GM18867 (cell line): Measurements from ENCODE around the gene PELI3.

Experiments used
- ATAC-seq: cut with Tn5 transposase; IDR thresholded peaks from one replicate; pipeline ENCODE4 v1.9.1; 2021; ENCODE audit warnings: mild to moderate bottlenecking, moderate library complexity; ENCODE audit not compliant: unreplicated experiment

Gene PELI3

GRCh38 chr11:66473608-66474515 is 7.2 kb downstream of the PELI3 start:
- ATAC-seq = no peak

- ATAC-seq = no peak
Measured at GRCh38 chr11:66475349-66476172, 8.9 kb downstream of the PELI3 start.

GRCh38 chr11:66476173-66476840 is 9.6 kb downstream of the PELI3 start:
- ATAC-seq = no peak

- no peak for ATAC-seq
Measured at GRCh38 chr11:66476841-66477251, 10.1 kb downstream of the PELI3 start.

- no peak for ATAC-seq
Measured at GRCh38 chr11:66477263-66478201, 10.8 kb downstream of the PELI3 start.

- no peak for ATAC-seq
Measured at GRCh38 chr11:66478729-66479393, 12.2 kb downstream of the PELI3 start.

- no peak for ATAC-seq
Measured at GRCh38 chr11:66479394-66480116, 12.8 kb downstream of the PELI3 start.

- peak; percentile 86 for ATAC-seq
Measured at GRCh38 chr11:66480117-66480938, 13.6 kb downstream of the PELI3 start, which contains the start of gene DPP3. Gene DPP3, plus strand, starts transcription at chr11:66480434. Its CDS starts 1,767 bp downstream, at chr11:66482201.

- ATAC-seq = no peak
Measured at GRCh38 chr11:66484806-66485380, 18.2 kb downstream of the PELI3 start.

GRCh38 chr11:66488957-66489356 is 22.3 kb downstream of the PELI3 start:
- ATAC-seq = no peak

GRCh38 chr11:66489636-66490035 is 22.9 kb downstream of the PELI3 start:
- no peak for ATAC-seq

- no peak for ATAC-seq
Measured at GRCh38 chr11:66491315-66491935, 24.7 kb downstream of the PELI3 start.

- no peak for ATAC-seq
Measured at GRCh38 chr11:66492161-66492865, 25.6 kb downstream of the PELI3 start.

- no peak for ATAC-seq
Measured at GRCh38 chr11:66493130-66493529, 26.4 kb downstream of the PELI3 start.

- no peak for ATAC-seq
Measured at GRCh38 chr11:66494458-66494857, 27.8 kb downstream of the PELI3 start.

- no peak for ATAC-seq
Measured at GRCh38 chr11:66494935-66495334, 28.2 kb downstream of the PELI3 start.
